Pulmonary artery endothelial cell (primary cell): Measurements from ENCODE around the gene NPHS2. TPM values are rescaled to one million over a fixed set of nuclear protein-coding genes. Genes with fewer than 3 reads are reported as not detected.
"Not testable (repeated sequence)": the region's sequence is repeated elsewhere in the genome, so short reads cannot be mapped to it uniquely, and the experiment has no call there.

ENCODE experiments used
- DNase-seq: peaks from one replicate; pipeline ENCODE4 v3.0.0-alpha.2; 2011; ENCODE audit warnings: low read depth, low spot score
- total RNA-seq: library from RNA; depleted of rRNA; stranded (reverse); fragments of >200 nt; gene quantifications from 2 replicates; pipeline ENCODE4 v1.2.3, GENCODE V29; 2014

The NPHS2 gene
- total RNA-seq, 1 donor from 2014 or later, result not detected

DNA sequence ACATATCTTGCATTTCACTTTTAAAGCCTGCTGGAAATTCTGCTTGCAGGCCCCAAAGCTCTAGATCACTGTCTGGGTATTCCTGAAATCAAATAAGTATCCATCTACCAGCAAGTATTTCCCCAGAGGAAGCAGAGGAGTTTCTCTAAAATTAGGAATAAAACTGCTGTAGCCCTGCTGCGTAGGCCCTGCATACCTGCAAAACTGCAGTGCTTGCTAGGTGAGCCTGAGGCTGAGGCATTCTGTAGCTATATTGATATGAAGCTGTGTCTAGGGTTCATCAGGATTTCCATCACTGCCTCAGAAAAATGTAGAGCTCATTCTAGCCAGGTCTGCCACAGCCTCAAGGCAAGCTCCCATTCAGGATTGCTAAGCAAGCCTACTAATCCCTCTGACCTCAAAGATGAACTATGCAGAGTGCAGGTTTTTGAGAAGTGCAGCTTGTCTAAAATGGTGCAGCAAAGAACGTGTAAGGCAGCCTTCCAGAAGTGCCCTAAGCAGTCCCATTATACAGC, 28.7 kb downstream of the NPHS2 start:
- no peak for DNase-seq

DNA sequence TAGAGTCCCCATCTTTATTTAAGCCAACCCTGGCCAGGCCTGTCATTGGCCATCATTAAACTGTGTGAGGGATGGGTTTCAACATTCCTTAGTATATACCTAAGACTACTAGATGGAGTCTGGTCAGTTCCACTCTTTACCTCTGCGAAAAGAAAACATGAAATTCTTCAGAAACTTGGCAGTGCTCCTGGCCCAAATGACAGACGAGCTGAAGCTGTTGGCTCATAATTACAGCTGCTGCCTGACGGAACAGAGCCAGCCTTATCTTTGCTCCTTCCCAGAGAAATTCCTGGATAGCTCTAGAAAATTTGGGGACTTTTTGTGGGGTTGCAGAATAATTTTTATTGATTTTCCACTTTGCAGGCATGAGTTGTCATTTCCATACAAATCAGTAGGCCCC, 30.4 kb downstream of the NPHS2 start:
- DNase-seq, result no peak

DNA sequence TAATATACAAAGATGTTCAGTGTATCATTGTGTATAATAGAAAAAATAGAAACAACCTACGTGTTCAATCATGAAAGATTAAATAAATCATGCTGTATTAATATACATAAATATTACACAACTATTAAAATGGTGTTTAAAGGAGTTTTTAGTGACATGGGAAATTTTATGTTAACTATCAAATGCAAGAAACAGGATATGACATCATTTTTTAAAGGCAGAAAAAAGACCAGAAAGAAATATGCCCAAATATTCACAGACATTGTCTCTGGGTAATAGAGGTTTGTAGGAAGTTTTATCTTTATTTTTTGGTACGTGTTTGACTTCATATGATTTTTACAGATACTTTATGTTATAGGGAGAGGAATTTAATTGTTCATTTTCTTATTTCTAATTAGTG, 34.0 kb downstream of the NPHS2 start:
- DNase-seq, result no peak

DNA sequence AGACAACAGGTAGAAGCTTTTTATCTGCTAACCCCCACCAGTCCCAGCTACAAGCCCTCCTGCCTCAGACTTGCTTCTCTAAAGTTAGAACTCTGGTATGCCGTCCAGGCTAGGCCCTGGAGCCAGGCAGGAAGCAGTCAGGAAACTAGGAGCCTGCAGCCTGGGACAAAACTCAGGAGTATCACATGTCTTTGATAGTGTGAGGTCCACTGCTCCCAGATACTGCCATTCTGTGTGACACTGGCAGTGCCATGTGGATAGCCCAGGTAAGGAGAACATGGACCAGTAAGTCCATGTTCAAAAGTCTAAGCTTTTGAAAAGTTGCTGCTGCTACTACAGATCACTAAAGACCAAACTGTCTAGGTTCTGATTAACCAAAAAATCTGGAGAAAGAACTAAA, 45.4 kb downstream of the NPHS2 start:
- no peak for DNase-seq

DNA sequence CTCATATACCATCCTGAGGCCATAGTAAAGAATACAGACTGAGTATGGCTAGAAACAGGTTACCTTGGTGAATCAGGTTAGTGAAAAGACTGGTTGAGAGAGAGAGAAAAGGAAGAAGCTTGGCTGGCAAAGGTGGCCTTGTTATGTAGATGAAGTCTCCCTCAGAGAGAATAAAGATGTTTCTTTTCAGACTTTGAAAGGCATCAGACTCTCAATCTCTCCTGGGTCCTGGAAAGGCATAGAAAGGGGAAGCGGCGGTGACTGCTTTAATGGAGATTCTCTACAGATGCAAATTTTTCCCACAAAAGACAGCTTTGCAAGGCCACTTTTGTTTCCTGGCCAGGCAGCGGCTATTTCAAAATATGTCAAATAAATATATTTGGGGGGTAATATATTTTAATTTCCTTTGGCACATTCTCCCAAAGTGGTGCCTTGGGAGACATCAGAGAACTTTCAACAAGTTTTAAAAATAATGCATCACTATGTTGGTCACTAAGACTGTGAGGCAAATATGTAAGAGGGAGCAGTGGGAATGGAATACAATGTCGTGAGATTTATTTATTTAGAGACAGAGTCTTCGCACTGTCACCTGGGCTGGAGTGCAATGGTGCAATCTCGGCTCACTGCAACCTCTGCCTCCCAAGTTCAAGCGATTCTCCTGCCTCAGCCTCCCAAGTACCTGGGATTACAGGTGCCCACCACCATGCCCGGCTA, 46.1 kb downstream of the NPHS2 start:
- DNase-seq, result no peak

DNA sequence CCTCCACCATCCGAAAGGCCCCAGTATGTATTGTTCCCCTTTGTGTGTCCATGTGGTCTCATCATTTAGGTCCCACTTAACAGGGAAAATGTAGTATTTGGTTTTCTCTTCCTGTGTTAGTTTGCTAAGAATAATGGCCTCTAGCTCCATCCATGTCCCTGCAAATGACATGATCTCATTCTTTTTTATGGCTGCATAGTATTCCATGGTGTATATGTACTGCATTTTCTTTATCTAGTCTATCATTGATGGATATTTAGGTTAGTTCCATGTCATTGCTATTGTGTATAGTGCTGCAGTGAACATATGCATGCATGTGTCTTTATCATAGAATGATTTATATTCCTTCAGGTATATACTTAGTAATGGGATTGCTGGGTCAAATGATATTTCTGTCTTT, 57.2 kb downstream of the NPHS2 start:
- DNase-seq, result not testable (repeated sequence)

DNA sequence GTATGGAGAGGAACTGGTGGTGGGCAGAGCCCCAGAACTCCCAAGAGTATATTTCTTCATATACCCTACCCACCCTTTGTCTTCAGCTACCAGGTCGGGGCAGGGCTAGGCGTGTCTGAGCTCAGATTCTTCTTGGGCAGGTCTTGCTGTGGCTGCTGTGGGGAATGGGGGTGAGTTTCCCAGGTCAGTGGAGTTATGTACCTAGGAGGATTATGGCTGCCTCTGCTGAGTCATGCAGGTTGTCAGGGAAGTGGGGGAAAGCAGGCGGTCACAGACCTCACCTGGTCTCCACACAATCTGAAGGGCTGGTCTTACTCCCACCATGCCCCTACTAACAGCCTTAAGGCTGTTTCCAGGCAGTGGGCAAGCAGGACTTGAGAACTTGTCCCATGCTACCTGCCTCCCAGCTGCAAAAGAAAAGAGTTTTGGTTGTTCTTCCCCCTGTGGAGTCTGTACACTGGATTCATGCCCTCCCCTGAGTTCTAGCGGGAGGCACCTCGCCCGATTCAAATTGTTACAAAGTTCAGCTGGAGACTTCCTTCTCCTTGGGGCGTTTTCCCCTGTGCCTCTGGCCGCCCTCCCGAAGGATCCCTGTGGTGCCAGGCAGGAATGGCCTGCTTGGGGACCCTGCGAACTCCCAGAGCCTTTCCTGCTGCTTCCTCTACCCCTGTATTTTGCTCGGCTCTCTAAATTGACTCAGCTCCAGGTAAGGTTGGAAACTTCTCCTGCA, 58.6 kb downstream of the NPHS2 start:
- no peak for DNase-seq

DNA sequence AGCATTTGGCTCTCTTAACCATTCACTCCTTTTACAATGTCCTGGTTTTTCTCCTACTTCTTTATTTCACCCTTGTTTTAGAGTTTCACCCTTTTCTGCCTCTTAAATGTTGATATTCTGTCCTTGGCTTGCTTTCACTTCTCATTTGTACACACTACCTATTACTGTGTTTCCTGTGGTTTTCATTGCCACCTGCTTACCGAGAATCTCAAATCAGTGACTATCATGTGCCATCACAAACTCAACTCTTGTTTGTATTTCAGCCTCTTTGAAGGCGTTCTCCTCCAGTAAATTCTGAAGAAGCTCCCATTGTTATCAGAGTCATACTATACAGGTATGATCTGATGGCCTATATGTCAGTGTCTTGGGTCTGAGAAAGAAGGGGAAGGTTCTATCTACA, 65.7 kb downstream of the NPHS2 start:
- no peak for DNase-seq

DNA sequence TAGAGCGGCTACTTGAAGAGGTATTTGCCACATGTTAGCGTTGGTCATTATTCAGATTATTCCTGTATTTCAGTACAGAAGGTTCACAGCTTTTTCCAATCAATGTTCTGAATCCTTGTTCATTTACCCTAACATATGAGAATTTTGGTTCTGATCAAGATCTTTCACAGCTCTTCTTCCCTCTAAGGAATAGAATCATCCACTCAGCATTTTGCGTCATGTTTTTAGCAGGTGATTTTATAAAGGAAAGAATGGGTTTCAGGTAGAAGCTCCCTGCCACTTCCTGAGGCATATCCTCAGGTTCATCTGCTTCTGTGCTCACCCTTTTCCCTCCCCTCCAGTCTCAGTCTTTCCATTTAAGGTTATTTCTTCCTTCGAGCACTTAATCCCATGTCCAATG, 66.4 kb downstream of the NPHS2 start:
- DNase-seq, result no peak

DNA sequence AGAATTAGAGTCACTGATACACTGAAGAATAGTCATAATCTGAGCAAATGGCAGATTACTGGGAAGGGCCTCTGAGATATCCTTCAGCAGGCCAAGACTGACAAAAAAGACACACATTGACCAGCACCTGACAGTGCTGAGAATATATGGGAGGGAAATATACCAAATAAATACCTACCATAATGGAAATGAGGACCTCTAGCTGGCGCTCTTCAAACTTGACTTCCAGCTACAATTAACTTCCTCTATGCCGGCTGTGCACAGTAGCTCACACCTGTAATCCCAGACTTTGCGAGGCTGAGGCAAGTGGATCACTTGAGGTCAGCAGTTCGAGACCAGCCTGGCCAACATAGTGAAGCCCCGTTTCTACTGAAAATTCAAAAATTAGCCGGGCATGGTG, 69.5 kb downstream of the NPHS2 start:
- no peak for DNase-seq

Other genes with a start within 250 kb of the NPHS2 start
- 0.07 TPM in 1 of 2 replicates, not detected in the other for gene AXDND1, start 210.0 kb downstream of the NPHS2 start, total RNA-seq
- not detected in 2 replicates for gene TDRD5, start 15.9 kb upstream of the NPHS2 start, total RNA-seq
- 0.07 TPM in 1 of 2 replicates, not detected in the other for gene FAM163A, start 167.3 kb upstream of the NPHS2 start, total RNA-seq